OCI-LY7 (cell line): ENCODE measurements around the gene PSAP. TPM values are rescaled to one million over a fixed set of nuclear protein-coding genes. Genes with fewer than 3 reads are reported as not detected.

ENCODE experiments used
- BruUV-seq: library from RNA; stranded (reverse); fragments of 400-500 nt; replicated peaks from 2 replicates; lab custom pipeline; 2021; lab: Mats Ljungman, UMichigan
- CTCF ChIA-PET: fragments of 300-600 bp; sonication (Branson Sonifier 250); formaldehyde crosslinking; loops from one replicate; lab custom pipeline; 2022; ENCODE audit warnings: antibody characterized with exemption; ENCODE audit not compliant: unreplicated experiment; lab: Charles Lee
- POLR2A ChIA-PET: fragments of 300-600 bp; sonication (Branson Sonifier 250); formaldehyde crosslinking; loops from one replicate; lab custom pipeline; 2022; ENCODE audit warnings: antibody characterized with exemption; lab: Charles Lee
- DNase-seq: peaks from one replicate; pipeline ENCODE4 v3.0.0-alpha.2; 2015; ENCODE audit warnings: low spot score
- H2AFZ ChIP-seq: fragments of 200-600 bp; sonication (generic), shearing (Covaris generic); 2 replicates; pipeline ENCODE4 v1.6.1; 2014; ENCODE audit warnings: mild to moderate bottlenecking, antibody characterized with exemption, low read length, moderate library complexity
- H3K27ac ChIP-seq: fragments of 200-600 bp; sonication (generic); 2 replicates; pipeline ENCODE4 v1.5.1; 2014; ENCODE audit warnings: mixed run types, low read depth, mild to moderate bottlenecking, moderate library complexity, low read length, inconsistent platforms; ENCODE audit not compliant: poor library complexity, severe bottlenecking
- H3K36me3 ChIP-seq: fragments of 200-600 bp; sonication (generic); 2 replicates; pipeline ENCODE4 v1.6.1; 2014; ENCODE audit warnings: mild to moderate bottlenecking, antibody characterized with exemption, low read length, moderate library complexity, mixed read lengths; ENCODE audit not compliant: insufficient read depth
- H3K4me1 ChIP-seq: fragments of 200-600 bp; sonication (generic); 2 replicates; pipeline ENCODE4 v1.5.1; 2014; ENCODE audit warnings: mild to moderate bottlenecking, low read length; ENCODE audit not compliant: insufficient read depth, poor library complexity, severe bottlenecking
- H3K4me2 ChIP-seq: fragments of 200-600 bp; sonication (generic); 2 replicates; pipeline ENCODE4 v1.6.1; 2014; ENCODE audit warnings: mild to moderate bottlenecking, low read length
- H3K4me3 ChIP-seq: fragments of 200-600 bp; sonication (generic); 2 replicates; pipeline ENCODE4 v1.5.1; 2014; ENCODE audit warnings: mild to moderate bottlenecking, low read depth, low read length; ENCODE audit not compliant: poor library complexity, severe bottlenecking
- H3K79me2 ChIP-seq: fragments of 200-600 bp; sonication (generic); 2 replicates; pipeline ENCODE4 v1.6.1; 2016; ENCODE audit warnings: low read depth, mild to moderate bottlenecking, low read length, moderate library complexity, mixed read lengths; ENCODE audit not compliant: insufficient read depth
- H3K9me2 ChIP-seq: fragments of 200-600 bp; sonication (generic); 2 replicates; pipeline ENCODE4 v1.6.1; 2016; ENCODE audit warnings: mild to moderate bottlenecking, low read length, mixed read lengths; ENCODE audit not compliant: insufficient read depth
- H3K9me3 ChIP-seq: fragments of 200-600 bp; sonication (generic); 2 replicates; pipeline ENCODE4 v1.6.1; 2014; ENCODE audit warnings: mild to moderate bottlenecking, mixed run types, low read length, mixed read lengths
- H4K20me1 ChIP-seq: fragments of 200-600 bp; sonication (generic); 2 replicates; pipeline ENCODE4 v1.6.1; 2014; ENCODE audit warnings: mild to moderate bottlenecking, antibody characterized with exemption, low read length, moderate library complexity, mixed read lengths; ENCODE audit not compliant: insufficient read depth
- CTCF ChIP-seq: fragments of 200-600 bp; sonication (generic); conservative IDR thresholded peaks from 2 replicates; pipeline ENCODE4 v1.5.1; 2014; ENCODE audit warnings: mild to moderate bottlenecking, antibody characterized with exemption, low read length, moderate library complexity, mixed read lengths
- EZH2phosphoT487 ChIP-seq: fragments of 200-600 bp; sonication (generic); IDR thresholded peaks from 2 replicates; pipeline ENCODE4 v1.6.1; 2018; ENCODE audit warnings: low read depth, borderline replicate concordance, mild to moderate bottlenecking, mixed run types, antibody characterized with exemption, low read length, moderate library complexity, mixed read lengths
- intact Hi-C: fragments of 100-400 bp; cut with micrococcal nuclease; formaldehyde crosslinking; loops from one replicate; pipeline ENCODE4 v1.10.0; 2022; ENCODE audit not compliant: unreplicated experiment
- total RNA-seq, 2 experiments: library from RNA; depleted of rRNA in 1 of 2; stranded (reverse); fragments of >200 nt in 1 of 2; shearing (Covaris generic) in 1 of 2; gene quantifications; 2 replicates each; pipeline ENCODE4 v1.2.3, GENCODE V29; 2014 to 2022

The PSAP gene
- total RNA-seq, 2 experiments from 2014 or later: 163 to 200 TPM

DNA sequence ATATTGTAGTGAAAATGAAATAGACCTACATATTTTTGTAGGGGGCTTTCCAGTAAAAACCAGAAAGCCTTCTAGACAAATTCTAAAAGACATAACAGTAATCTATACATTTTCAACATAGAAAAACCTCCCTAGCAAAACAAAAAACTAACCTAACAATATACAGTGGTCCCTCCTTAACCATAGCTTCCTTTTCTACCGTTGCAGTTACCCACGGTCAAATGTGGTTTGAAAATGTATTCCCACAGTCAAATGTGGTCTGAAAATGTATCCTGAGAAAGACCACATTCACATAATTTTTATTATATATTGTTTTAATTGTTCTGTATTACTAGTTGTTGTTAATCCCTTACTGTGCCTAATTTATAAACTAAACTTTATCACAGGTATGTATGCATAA is 6.4 kb downstream of the PSAP start:
- intact Hi-C loops: no loop called here
- Histone ChIP-seq H3K27ac (no peak overlapping the region), H3K4me1 (peaks cover 80% of the 10 kb centered on the region), H3K79me2 (peaks cover 100% of the 10 kb centered on the region), H3K9me3 (no peaks in the 10 kb centered on the region), H3K4me3 (no peak overlapping the region), H4K20me1 (peaks cover 31% of the 10 kb centered on the region), H3K9me2 (no peaks in the 10 kb centered on the region), H2AFZ (no peak overlapping the region), H3K36me3 (peaks cover 12% of the 10 kb centered on the region), H3K4me2 (no peak overlapping the region)
- ChIA-PET POLR2A (interaction anchor here (0.7 to 1.8 kb wide), 5 partner anchors 8 to 53 kb away, joined by 3 to 4 read pairs (median 4); no protein-coding TSS in a partner anchor), CTCF (interaction anchor here (1.2 kb wide), 1 partner anchor 9 kb away, joined by 3 read pairs; no protein-coding TSS in a partner anchor)
- TF ChIP-seq CTCF: no peak
- no peak for TF ChIP-seq EZH2phosphoT487
- no peak for DNase-seq
- BruUV-seq: no TSS peak

DNA sequence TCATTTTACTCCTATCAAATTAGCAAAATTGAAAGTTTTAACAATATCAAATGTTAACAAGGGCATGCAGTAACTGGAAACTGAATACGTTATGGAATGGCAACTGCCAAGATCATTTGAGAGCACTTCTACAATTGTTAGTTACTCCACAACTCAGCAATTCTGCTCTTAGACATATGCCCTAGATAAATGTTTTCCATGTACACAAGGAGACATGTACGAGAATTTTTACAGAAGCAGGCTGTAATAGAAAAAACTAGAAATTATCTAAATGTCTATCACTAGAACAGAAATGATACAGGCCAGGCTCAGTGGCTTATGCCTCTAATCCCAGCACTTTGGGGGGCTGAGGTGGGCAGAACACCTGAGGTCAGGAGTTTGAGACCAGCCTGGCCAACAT is 7.0 kb downstream of the PSAP start:
- peaks cover 98% of the 10 kb centered on the region for H3K79me2 ChIP-seq
- H3K36me3 ChIP-seq: peaks cover 12% of the 10 kb centered on the region
- peaks cover 75% of the 10 kb centered on the region for H3K4me1 ChIP-seq
- no peak overlapping the region for H3K4me3 ChIP-seq
- H4K20me1 ChIP-seq: peaks cover 31% of the 10 kb centered on the region
- H3K9me3 ChIP-seq: no peaks in the 10 kb centered on the region
- H2AFZ ChIP-seq: no peak overlapping the region
- no TSS peak for BruUV-seq
- ChIA-PET POLR2A (interaction anchor here (1.0 to 1.8 kb wide), 4 partner anchors 7 to 53 kb away, joined by 3 to 4 read pairs (median 4); no protein-coding TSS in a partner anchor), CTCF (no interaction called here)
- intact Hi-C loops: no loop called here
- DNase-seq: no peak
- H3K9me2 ChIP-seq: no peaks in the 10 kb centered on the region
- H3K4me2 ChIP-seq: peak overlapping the region; percentile 34; the same call in 1 of the 2 replicates
- no peak overlapping the region for H3K27ac ChIP-seq
- no peak for TF ChIP-seq EZH2phosphoT487
- no peak for TF ChIP-seq CTCF
